ENCODE measurements around the gene COQ8A. TPM values are rescaled to one million over a fixed set of nuclear protein-coding genes. Genes with fewer than 3 reads are reported as not detected.

The COQ8A gene
- polyA plus RNA-seq = 38.7 TPM
- long read RNA-seq, donor 1, partial matches to known transcripts = 0 of 3 reads
- long read RNA-seq, donor 1, other reads (novel, unspliced or antisense) = 0 of 3 reads
- long read RNA-seq, donor 2, partial matches to known transcripts = 20 of 25 reads
- long read RNA-seq, donor 2, other reads (novel, unspliced or antisense) = 0 of 25 reads
- long read RNA-seq, donor 3 = 0 reads
- long read RNA-seq, donor 4, partial matches to known transcripts = 0 of 1 reads
- long read RNA-seq, donor 4, other reads (novel, unspliced or antisense) = 0 of 1 reads
- long read RNA-seq, donor 5, transcript COQ8A-201 (15 exons, 2,872 nt) = major isoform, 6 of 12 reads
- long read RNA-seq, donor 5, partial matches to known transcripts = 6 of 12 reads
- long read RNA-seq, donor 5, other reads (novel, unspliced or antisense) = 0 of 12 reads
- long read RNA-seq, donor 6, partial matches to known transcripts = 13 of 16 reads
- long read RNA-seq, donor 6, other reads (novel, unspliced or antisense) = 0 of 16 reads
- long read RNA-seq, donor 7, partial matches to known transcripts = 13 of 17 reads
- long read RNA-seq, donor 7, other reads (novel, unspliced or antisense) = 0 of 17 reads
- long read RNA-seq, donor 8, transcript COQ8A-201 (15 exons, 2,872 nt) = major isoform, 9 of 37 reads
- long read RNA-seq, donor 8, partial matches to known transcripts = 28 of 37 reads
- long read RNA-seq, donor 8, other reads (novel, unspliced or antisense) = 0 of 37 reads
- long read RNA-seq, donor 9, transcript COQ8A-201 (15 exons, 2,872 nt) = major isoform, 7 of 9 reads
- long read RNA-seq, donor 9, partial matches to known transcripts = 0 of 9 reads
- long read RNA-seq, donor 9, other reads (novel, unspliced or antisense) = 0 of 9 reads
- long read RNA-seq, donor 10, partial matches to known transcripts = 9 of 13 reads
- long read RNA-seq, donor 10, other reads (novel, unspliced or antisense) = 0 of 13 reads
- long read RNA-seq, donor 11, partial matches to known transcripts = 5 of 7 reads
- long read RNA-seq, donor 11, other reads (novel, unspliced or antisense) = 0 of 7 reads

DNA sequence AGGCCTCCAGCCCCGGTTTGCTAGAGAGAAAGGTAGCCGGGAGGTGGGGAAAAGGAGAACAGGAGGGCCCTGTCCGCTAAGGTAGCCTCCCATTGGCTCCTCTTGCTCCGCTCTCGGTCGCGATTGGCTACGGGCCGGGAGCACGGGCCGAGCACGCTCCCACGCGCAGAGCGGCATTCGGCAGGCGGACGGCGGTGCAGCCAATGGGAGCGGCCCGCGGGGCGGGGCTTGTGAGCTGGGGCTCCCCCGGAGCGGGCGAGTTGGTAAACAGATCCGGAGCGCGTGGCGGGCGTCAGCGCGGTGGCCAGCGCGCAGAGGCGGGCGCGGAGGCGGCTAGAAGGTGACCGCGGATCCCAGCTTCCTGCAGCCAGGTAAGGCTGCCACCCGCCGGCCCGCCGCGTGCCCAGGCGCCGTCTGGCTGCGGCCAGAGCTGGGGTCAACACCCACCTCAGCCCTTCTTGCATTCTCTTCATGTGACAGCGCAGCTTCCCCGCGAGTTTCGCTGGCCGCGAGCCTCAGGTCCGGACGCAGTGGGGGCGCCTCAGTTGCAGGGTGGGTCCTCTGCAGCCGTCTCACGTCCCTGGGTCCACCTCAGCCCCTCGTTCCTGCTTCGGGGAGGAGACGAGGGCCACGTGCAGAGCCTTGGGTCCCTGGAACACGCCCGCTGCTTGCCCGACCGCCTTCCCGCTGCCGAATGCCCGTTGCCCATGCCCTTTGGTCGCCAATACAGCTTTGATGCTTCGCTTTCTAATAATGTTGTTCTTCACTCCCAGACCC lies at the start of gene COQ8A:
Gene COQ8A, plus strand, starts transcription at position 266 of the 777 bp plus-strand sequence. CDS start 21,092 bp downstream, outside the sequence.
- Histone ChIP-seq H3K4me1 (ENCODE audit: control insufficient read depth, insufficient read depth, low read length) (peaks cover 22% of the 10 kb centered on the region), H3K9me3 (ENCODE audit: control insufficient read depth, low read depth, low read length) (peaks cover 7% of the 10 kb centered on the region), H3K36me3 (ENCODE audit: control insufficient read depth, insufficient read depth, low read length) (no peaks in the 10 kb centered on the region), H3K4me3 (ENCODE audit: low read length) (peak within 1 kb of the TSS; percentile 71), H3K27ac (ENCODE audit: low read length) (peak within 1 kb of the TSS; percentile 94), H3K27me3 (ENCODE audit: control insufficient read depth, insufficient read depth, low read length) (no peaks in the 10 kb centered on the region)
- WGBS (ENCODE audit: insufficient coverage, low lambda C conversion rate) = no CpG with 5 or more reads among the region's 73 CpGs
- peak; percentile 99 to 100 for DNase-seq

DNA sequence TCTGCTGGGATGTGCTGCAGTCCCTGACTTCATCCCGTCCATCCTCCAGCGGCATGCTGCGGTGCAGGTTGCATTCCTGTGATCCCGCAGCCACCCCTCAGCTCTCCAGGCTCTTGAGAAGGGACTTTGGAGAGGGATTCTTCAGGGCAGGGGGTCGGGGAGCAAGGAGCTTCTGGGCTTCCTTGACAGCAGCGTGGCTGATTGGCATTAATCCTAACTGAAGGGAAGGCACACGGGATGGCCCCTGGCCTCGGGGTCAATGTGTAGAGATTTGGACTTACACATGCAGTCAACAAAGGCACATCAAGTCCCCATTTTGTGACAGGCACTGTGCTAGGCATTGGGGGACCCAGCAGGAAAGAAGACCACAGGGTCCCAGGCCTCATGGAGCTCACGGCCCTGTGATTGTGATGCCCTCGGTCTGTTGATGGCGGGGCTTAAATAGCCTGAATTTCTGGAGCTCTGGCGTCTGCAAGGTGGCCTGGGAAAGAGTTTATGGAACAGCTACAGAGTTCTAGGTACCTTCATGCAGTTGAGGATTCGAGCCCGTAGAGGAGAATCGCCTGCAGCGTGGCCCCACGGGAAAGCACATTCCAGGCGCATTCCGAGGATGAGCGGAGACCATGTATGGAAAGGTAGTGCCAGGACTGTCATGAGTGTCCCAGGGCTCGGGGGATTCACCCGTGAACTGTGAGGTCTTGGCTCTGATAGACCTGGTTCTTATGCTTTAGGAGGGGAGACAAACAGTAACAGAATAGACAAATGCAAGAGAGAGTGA lies 49.6 kb upstream of the COQ8A start:
- Histone ChIP-seq H3K9me3 (ENCODE audit: control insufficient read depth, low read depth, low read length) (no peaks in the 10 kb centered on the region), H3K27ac (ENCODE audit: low read length) (no peak overlapping the region), H3K4me3 (ENCODE audit: low read length) (no peak overlapping the region), H3K36me3 (ENCODE audit: control insufficient read depth, insufficient read depth, low read length) (peaks cover 45% of the 10 kb centered on the region), H3K27me3 (ENCODE audit: control insufficient read depth, insufficient read depth, low read length) (no peaks in the 10 kb centered on the region), H3K4me1 (ENCODE audit: control insufficient read depth, insufficient read depth, low read length) (no peaks in the 10 kb centered on the region)
- no peak for DNase-seq
- WGBS (ENCODE audit: insufficient coverage, low lambda C conversion rate) = no CpG with 5 or more reads among the region's 22 CpGs

DNA sequence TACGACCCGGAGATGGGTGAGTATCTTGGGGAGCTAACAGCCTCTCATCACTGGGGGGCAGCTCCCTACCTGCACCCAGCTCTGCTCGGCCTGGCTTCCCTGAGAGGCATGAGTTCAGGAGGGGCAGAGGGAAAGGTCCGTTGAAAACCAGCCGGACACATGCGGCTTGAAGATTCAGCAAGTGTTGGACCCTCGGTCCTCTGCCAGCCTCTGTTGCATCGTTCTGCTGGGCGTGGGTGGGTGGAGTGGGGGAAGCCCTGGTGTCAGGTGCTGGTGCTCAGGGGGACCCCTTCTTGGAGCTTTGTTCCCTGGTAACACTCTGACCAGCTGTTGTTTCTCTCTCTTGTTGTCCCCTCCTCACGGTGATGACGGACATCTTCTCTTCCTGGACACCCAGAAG lies 48.7 kb upstream of the COQ8A start:
- Histone ChIP-seq H3K27ac (ENCODE audit: low read length) (no peak overlapping the region), H3K4me1 (ENCODE audit: control insufficient read depth, insufficient read depth, low read length) (no peaks in the 10 kb centered on the region), H3K27me3 (ENCODE audit: control insufficient read depth, insufficient read depth, low read length) (no peaks in the 10 kb centered on the region), H3K4me3 (ENCODE audit: low read length) (no peak overlapping the region), H3K9me3 (ENCODE audit: control insufficient read depth, low read depth, low read length) (no peaks in the 10 kb centered on the region), H3K36me3 (ENCODE audit: control insufficient read depth, insufficient read depth, low read length) (peaks cover 41% of the 10 kb centered on the region)
- WGBS (ENCODE audit: insufficient coverage, low lambda C conversion rate) = no CpG with 5 or more reads among the region's 11 CpGs
- DNase-seq = no peak

DNA sequence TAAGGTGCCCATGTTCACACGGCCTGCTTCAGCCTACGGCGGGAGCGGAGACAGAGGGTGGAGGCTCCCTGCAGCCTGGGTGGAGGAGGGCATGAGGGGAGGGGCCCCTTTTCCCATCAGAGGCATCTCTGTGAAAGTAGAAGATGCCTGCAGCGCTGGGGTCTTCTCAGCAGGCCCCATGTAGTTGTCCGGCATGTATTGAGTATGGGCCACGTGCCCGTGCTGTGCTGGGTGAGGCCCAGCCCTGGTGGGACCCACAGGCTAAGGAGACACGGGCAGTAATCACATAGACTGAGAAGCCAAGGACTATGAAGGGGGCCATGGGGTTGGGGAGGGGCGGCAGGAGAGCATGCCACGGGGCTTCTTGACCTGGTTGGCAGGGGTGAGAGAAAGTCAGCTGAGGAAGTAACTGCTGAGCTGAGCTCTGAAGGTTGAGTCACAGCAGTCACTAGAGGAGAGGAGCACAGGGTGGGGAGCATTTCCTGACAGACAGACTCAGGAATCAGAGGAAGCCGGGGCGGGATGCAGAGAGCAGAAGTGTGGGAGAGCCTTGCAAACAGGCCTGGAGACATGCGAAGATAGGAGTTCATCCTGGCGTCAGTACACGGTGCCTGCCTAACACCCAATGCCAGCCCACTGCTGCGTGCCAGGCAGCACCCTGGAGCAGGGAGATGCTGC lies 48.1 kb upstream of the COQ8A start:
- no CpG with 5 or more reads among the region's 17 CpGs for WGBS (ENCODE audit: insufficient coverage, low lambda C conversion rate)
- H3K4me3 ChIP-seq (ENCODE audit: low read length) = no peak overlapping the region
- peaks cover 41% of the 10 kb centered on the region for H3K36me3 ChIP-seq (ENCODE audit: control insufficient read depth, insufficient read depth, low read length)
- H3K27me3 ChIP-seq (ENCODE audit: control insufficient read depth, insufficient read depth, low read length) = no peaks in the 10 kb centered on the region
- no peaks in the 10 kb centered on the region for H3K4me1 ChIP-seq (ENCODE audit: control insufficient read depth, insufficient read depth, low read length)
- no peak overlapping the region for H3K27ac ChIP-seq (ENCODE audit: low read length)
- no peaks in the 10 kb centered on the region for H3K9me3 ChIP-seq (ENCODE audit: control insufficient read depth, low read depth, low read length)
- no peak for DNase-seq

DNA sequence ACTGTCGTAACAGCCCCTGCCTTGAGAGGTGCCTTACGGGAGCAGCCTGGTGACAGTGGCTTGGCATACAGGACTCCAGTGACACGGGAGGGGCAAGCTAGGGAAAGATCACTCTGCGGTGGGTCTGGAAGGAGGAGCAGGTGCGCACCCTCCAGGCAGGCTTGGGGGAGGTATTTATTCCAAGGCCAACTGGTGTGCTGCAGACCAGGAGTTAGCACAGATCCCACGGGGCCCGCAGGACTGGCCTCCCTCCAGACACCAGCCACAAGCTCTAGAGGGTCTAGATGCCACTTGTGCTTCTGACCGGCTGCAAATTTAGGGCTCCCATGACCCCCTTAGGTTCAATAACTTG lies 47.6 kb upstream of the COQ8A start:
- H3K27me3 ChIP-seq (ENCODE audit: control insufficient read depth, insufficient read depth, low read length) = no peaks in the 10 kb centered on the region
- H3K4me3 ChIP-seq (ENCODE audit: low read length) = no peak overlapping the region
- H3K27ac ChIP-seq (ENCODE audit: low read length) = no peak overlapping the region
- DNase-seq = no peak
- no CpG with 5 or more reads among the region's 8 CpGs for WGBS (ENCODE audit: insufficient coverage, low lambda C conversion rate)
- peaks cover 41% of the 10 kb centered on the region for H3K36me3 ChIP-seq (ENCODE audit: control insufficient read depth, insufficient read depth, low read length)
- H3K4me1 ChIP-seq (ENCODE audit: control insufficient read depth, insufficient read depth, low read length) = no peaks in the 10 kb centered on the region
- H3K9me3 ChIP-seq (ENCODE audit: control insufficient read depth, low read depth, low read length) = no peaks in the 10 kb centered on the region

DNA sequence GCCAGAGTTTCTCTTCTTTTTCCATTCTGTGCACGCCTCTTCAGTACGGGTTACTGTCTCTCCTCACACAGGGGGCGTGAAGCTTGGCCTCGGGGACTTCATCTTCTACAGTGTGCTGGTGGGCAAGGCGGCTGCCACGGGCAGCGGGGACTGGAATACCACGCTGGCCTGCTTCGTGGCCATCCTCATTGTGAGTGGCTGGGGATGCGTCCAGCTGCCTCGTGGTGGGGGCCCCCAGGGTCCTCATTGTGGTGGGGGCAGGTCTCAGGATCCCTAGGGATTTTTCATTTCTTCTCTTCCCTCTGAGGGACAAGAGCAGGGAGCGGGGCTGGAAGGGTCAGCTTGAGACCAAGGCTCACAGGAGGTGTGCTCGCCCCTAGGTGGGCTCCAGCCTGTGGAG lies 46.2 kb upstream of the COQ8A start:
- H3K27me3 ChIP-seq (ENCODE audit: control insufficient read depth, insufficient read depth, low read length) = no peaks in the 10 kb centered on the region
- no peaks in the 10 kb centered on the region for H3K9me3 ChIP-seq (ENCODE audit: control insufficient read depth, low read depth, low read length)
- WGBS (ENCODE audit: insufficient coverage, low lambda C conversion rate) = 100% methylated on average over 1 of the region's 13 CpGs
- H3K27ac ChIP-seq (ENCODE audit: low read length) = no peak overlapping the region
- H3K4me1 ChIP-seq (ENCODE audit: control insufficient read depth, insufficient read depth, low read length) = no peaks in the 10 kb centered on the region
- DNase-seq = no peak
- H3K36me3 ChIP-seq (ENCODE audit: control insufficient read depth, insufficient read depth, low read length) = peaks cover 32% of the 10 kb centered on the region
- no peak overlapping the region for H3K4me3 ChIP-seq (ENCODE audit: low read length)

DNA sequence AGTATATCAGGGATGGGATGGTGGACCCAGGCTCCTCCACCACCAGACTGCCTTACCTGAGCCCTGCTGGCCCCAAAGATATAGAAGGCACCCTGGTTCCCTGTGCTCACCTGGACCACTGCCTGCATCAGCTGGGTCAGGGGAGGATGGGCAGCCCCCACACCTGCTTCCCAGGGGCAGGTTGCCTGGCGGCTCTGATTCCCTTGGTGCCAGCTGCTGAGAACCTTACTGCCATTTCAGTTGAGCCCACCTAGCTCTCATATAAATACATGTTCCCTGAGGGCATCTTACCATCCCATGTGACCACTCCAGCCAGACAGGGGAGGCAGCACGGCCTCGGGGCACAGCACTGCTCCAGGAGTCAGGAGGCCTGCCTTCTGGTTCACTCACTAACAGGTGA lies 45.3 kb upstream of the COQ8A start:
- no peaks in the 10 kb centered on the region for H3K9me3 ChIP-seq (ENCODE audit: control insufficient read depth, low read depth, low read length)
- no peak for DNase-seq
- no peak overlapping the region for H3K4me3 ChIP-seq (ENCODE audit: low read length)
- WGBS (ENCODE audit: insufficient coverage, low lambda C conversion rate) = no CpG with 5 or more reads among the region's 3 CpGs
- H3K36me3 ChIP-seq (ENCODE audit: control insufficient read depth, insufficient read depth, low read length) = peaks cover 32% of the 10 kb centered on the region
- H3K4me1 ChIP-seq (ENCODE audit: control insufficient read depth, insufficient read depth, low read length) = no peaks in the 10 kb centered on the region
- no peak overlapping the region for H3K27ac ChIP-seq (ENCODE audit: low read length)
- H3K27me3 ChIP-seq (ENCODE audit: control insufficient read depth, insufficient read depth, low read length) = no peaks in the 10 kb centered on the region

DNA sequence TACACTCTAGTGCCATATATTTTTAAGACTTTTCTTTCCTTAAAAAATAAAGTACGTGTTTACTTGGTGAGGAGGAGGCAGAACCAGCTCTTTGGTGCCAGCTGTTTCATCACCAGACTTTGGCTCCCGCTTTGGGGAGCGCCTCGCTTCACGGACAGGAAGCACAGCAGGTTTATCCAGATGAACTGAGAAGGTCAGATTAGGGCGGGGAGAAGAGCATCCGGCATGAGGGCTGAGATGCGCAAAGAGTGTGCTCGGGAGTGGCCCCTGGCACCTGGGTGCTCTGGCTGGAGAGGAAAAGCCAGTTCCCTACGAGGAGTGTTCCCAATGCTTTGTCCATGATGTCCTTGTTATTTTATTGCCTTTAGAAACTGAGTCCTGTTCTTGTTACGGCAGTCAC lies 44.5 kb upstream of the COQ8A start:
- no peak overlapping the region for H3K27ac ChIP-seq (ENCODE audit: low read length)
- H3K4me3 ChIP-seq (ENCODE audit: low read length) = no peak overlapping the region
- no peaks in the 10 kb centered on the region for H3K4me1 ChIP-seq (ENCODE audit: control insufficient read depth, insufficient read depth, low read length)
- no peaks in the 10 kb centered on the region for H3K27me3 ChIP-seq (ENCODE audit: control insufficient read depth, insufficient read depth, low read length)
- peaks cover 27% of the 10 kb centered on the region for H3K36me3 ChIP-seq (ENCODE audit: control insufficient read depth, insufficient read depth, low read length)
- no peak for DNase-seq
- WGBS (ENCODE audit: insufficient coverage, low lambda C conversion rate) = no CpG with 5 or more reads among the region's 11 CpGs
- no peaks in the 10 kb centered on the region for H3K9me3 ChIP-seq (ENCODE audit: control insufficient read depth, low read depth, low read length)

DNA sequence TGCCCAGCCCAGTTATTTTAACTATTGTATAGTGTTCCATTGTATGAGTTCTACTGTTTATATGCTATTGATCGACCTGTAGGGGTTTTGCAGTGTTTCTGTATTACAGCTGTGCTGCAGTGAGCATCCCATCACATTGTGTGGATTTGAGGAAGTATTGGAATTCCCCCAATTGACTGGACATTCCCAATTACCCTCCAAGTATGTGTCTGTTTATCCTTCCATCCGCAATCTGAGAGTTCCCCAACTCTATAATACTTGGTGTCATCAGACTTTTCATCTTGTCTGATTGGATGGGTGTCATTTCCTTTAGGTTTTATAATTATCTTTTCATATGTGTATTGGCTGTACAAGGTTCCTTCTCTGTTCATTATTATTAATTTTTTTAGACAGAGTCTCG lies 41.8 kb upstream of the COQ8A start:
- Histone ChIP-seq H3K4me3 (ENCODE audit: low read length) (no peak overlapping the region), H3K9me3 (ENCODE audit: control insufficient read depth, low read depth, low read length) (no peaks in the 10 kb centered on the region), H3K27me3 (ENCODE audit: control insufficient read depth, insufficient read depth, low read length) (no peaks in the 10 kb centered on the region), H3K27ac (ENCODE audit: low read length) (no peak overlapping the region), H3K36me3 (ENCODE audit: control insufficient read depth, insufficient read depth, low read length) (peaks cover 19% of the 10 kb centered on the region), H3K4me1 (ENCODE audit: control insufficient read depth, insufficient read depth, low read length) (no peaks in the 10 kb centered on the region)
- no peak for DNase-seq
- 83% methylated on average over 2 of the region's 3 CpGs for WGBS (ENCODE audit: insufficient coverage, low lambda C conversion rate)
